ENCODE results near the gene ARHGEF2. TPM values are rescaled to one million over a fixed set of nuclear protein-coding genes. Genes with fewer than 3 reads are reported as not detected.
A peak's percentile ranks its signal among the peaks of the same experiment; 100 is the strongest.

The ARHGEF2 gene
- total and polyA plus RNA-seq, 7 donors, result 7.4 to 54.0 (median 39.1) TPM

DNA sequence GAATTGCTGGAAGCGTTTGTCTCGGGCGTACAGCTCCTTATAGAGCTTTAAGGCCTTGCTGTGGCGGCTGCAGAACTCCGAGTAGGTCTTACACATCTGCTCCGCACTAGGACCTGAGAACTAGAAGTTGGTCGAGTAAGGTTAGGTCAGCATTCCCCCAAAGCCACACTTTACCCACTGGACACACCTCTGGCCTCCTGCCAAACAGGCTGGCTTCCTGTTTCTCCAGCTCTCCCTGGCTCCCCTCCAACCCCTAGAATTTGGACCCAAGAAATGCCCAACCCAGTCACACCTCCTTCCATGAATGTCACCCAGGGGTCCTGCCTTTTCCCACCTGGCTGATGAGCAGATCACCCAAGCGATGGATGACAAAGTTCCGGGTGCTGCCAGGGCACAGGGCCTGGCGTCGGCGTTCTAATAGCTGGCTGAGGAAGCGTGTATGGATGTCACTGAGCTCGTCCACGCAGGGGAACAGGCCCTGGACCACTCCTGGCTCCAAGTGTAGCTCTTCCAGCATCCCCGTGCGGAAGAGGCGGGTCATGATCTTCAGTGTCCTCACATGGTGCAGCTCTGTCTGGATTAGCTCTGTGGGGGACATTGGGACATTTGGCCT, 15.6 kb downstream of the ARHGEF2 start:
- intact Hi-C loops (cut with DNase I), result loop anchor here in 1 of 2 donors (2.0 kb wide), 1 partner anchor 14 kb away; no protein-coding TSS in a partner anchor
- Histone ChIP-seq H3K27ac (peak overlapping the region; percentile 71), H3K4me3 (no peak overlapping the region), H3K27me3 (ENCODE audit: insufficient read depth in 3 of 3, low read length in 2 of 3) (no peaks in the 10 kb centered on the region), H3K9me3 (no peaks in the 10 kb centered on the region), H3K36me3 (ENCODE audit: insufficient read depth in 1 of 2, low read depth in 1 of 2) (peaks cover 8 to 89% of the 10 kb centered on the region in 2 donors), H3K4me1 (peaks cover 42% of the 10 kb centered on the region)
- DNase-seq (no peak), ATAC-seq (no peak)
- 55 to 64% (median 57%) methylated on average over 18 of the region's 18 CpGs for WGBS, 3 donors
- TF ChIP-seq CTCF (IDR thresholded peaks at IDR 0.05), result no peak

DNA sequence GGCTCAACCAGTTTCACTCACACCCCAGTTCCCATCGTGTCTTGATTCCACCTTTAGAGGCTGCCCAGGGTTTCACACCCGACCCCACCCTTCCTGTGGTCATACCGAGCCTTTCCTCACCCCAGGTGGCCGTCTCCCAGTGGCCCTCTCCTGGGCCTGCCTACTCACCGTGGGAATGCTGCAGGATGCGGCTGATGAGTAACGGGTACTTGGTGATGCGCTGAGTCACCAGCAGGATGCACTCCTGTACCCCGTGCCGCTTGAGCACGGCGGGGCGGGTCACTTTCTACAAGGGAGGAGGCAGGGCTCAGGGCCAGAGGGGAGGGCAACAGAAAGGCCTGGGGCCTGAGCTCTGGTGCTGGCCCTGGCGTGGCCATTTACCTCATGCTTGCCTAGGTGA, 16.4 kb downstream of the ARHGEF2 start:
- H3K4me3 ChIP-seq, result peak overlapping the region; percentile 28
- peak; percentile 5 for TF ChIP-seq CTCF (IDR thresholded peaks at IDR 0.05)
- peak; percentile 82 to 83 for DNase-seq
- peaks cover 34% of the 10 kb centered on the region for H3K4me1 ChIP-seq
- peak overlapping the region; percentile 71 for H3K27ac ChIP-seq
- no peaks in the 10 kb centered on the region for H3K27me3 ChIP-seq (ENCODE audit: insufficient read depth in 3 of 3, low read length in 2 of 3)
- intact Hi-C loops (cut with DNase I), result loop anchor here in 1 of 2 donors (2.0 kb wide), 1 partner anchor 15 kb away; no protein-coding TSS in a partner anchor
- peaks cover 8 to 96% of the 10 kb centered on the region in 2 donors for H3K36me3 ChIP-seq (ENCODE audit: insufficient read depth in 1 of 2, low read depth in 1 of 2)
- ATAC-seq, result peak; percentile 80 to 87 (median 82)
- 33 to 48% (median 39%) methylated on average over 14 of the region's 14 CpGs for WGBS, 3 donors
- H3K9me3 ChIP-seq, result no peaks in the 10 kb centered on the region

DNA sequence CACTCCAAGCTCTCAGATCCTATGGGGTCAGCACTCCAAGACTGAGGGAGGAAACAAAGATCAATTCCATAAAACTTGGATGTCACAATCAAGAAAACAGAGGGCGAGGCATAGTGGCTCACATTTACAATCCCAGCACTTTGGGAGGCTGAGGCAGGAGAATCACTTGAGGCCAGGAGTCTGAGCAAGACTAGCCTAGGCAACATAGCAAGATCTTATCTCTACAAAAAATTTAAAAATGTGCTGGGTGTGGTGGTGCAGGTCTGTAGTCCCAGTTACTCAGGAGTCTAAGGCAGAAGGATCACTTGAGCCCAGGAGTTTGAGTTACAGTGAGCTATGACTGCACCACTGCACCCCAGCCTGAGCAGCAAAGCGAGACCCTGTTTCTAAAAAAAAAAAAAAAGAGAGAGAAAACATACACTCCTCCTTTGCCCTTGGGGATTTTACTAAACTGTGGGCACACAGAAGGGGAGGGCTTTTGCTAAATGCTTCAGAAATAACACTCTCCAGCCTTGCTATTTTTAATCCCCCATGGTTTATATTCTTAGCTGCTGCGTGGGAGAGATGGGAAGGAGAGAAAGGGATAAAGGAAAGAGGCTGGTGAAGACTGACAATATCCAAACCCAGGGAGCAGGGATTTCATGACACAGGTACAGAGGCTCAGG, 18.1 kb downstream of the ARHGEF2 start:
- no peak overlapping the region for H3K4me3 ChIP-seq
- no peak for DNase-seq

GRCh38 chr1:155957411-155957915, 20.9 kb downstream of the ARHGEF2 start:
- no peak for DNase-seq
- ATAC-seq, result no peak
- peaks cover 6 to 99% of the 10 kb centered on the region in 2 donors for H3K36me3 ChIP-seq (ENCODE audit: insufficient read depth in 1 of 2, low read depth in 1 of 2)
- H3K27ac ChIP-seq, result no peak overlapping the region
- no peaks in the 10 kb centered on the region for H3K27me3 ChIP-seq (ENCODE audit: insufficient read depth in 3 of 3, low read length in 2 of 3)
- H3K4me3 ChIP-seq, result no peak overlapping the region
- intact Hi-C loops (cut with DNase I), result no loop called here
- 50 to 75% (median 58%) methylated on average over 12 of the region's 12 CpGs for WGBS, 3 donors
- H3K4me1 ChIP-seq, result peaks cover 28% of the 10 kb centered on the region
- no peaks in the 10 kb centered on the region for H3K9me3 ChIP-seq
- no peak for TF ChIP-seq CTCF (IDR thresholded peaks at IDR 0.05)

More for the DNA sequence above, 18.1 kb downstream of the ARHGEF2 start:
- Histone ChIP-seq H3K9me3 (no peaks in the 10 kb centered on the region), H3K36me3 (ENCODE audit: insufficient read depth in 1 of 2, low read depth in 1 of 2) (peaks cover 8 to 99% of the 10 kb centered on the region in 2 donors), H3K4me1 (peaks cover 26% of the 10 kb centered on the region), H3K27ac (peak overlapping the region; percentile 51), H3K27me3 (ENCODE audit: insufficient read depth in 3 of 3, low read length in 2 of 3) (no peaks in the 10 kb centered on the region)
- WGBS, 3 donors, result 50 to 80% (median 65%) methylated on average over 3 of the region's 3 CpGs
- intact Hi-C loops (cut with DNase I), result no loop called here
- peak in 1 of 4 donors; percentile 32 for ATAC-seq
- TF ChIP-seq CTCF (IDR thresholded peaks at IDR 0.05), result no peak
